HCT116 (cell line): ENCODE results near the gene MATR3. TPM values are rescaled to one million over a fixed set of nuclear protein-coding genes. Genes with fewer than 3 reads are reported as not detected.
A peak's percentile ranks its signal among the peaks of the same experiment; 100 is the strongest.
"Not testable (repeated sequence)": the region's sequence is repeated elsewhere in the genome, so short reads cannot be mapped to it uniquely, and the experiment has no call there.

Experiments used
- ATAC-seq: fragments of 200-7000 bp; cut with Tn5 transposase; 2 replicates; pipeline ENCODE4 v1.9.1; 2020; ENCODE audit warnings: mild to moderate bottlenecking, moderate library complexity
- BruUV-seq: library from RNA; stranded (reverse); fragments of 400-500 nt; replicated peaks from 2 replicates; lab custom pipeline; 2021; lab: Mats Ljungman, UMichigan
- CTCF ChIA-PET: fragments of 300-600 bp; sonication (Branson Sonifier 250); formaldehyde crosslinking; loops from one replicate; lab custom pipeline; 2021; ENCODE audit warnings: antibody characterized with exemption; lab: Charles Lee
- POLR2A ChIA-PET: fragments of 300-600, 350-600 bp; sonication (Branson Sonifier 250); formaldehyde crosslinking; loops from one replicate; lab custom pipeline; 2021; ENCODE audit warnings: antibody characterized with exemption; lab: Charles Lee
- RAD21 ChIA-PET, 2 experiments: fragments of 300-600 bp; sonication (Branson Sonifier 250); formaldehyde crosslinking; loops; one replicate each; lab custom pipeline; 2023; ENCODE audit warnings: low total read pairs in 2 of 2; ENCODE audit not compliant: uncharacterized antibody in 2 of 2, unreplicated experiment in 2 of 2, low non-redundant PET in 1 of 2; lab: Charles Lee
- DNase-seq: peaks from one replicate; pipeline ENCODE4 v3.0.0-alpha.2; 2010; ENCODE audit warnings: low read depth, low spot score
- H2AFZ ChIP-seq: fragments of 200-600 bp; shearing (Covaris generic), sonication (generic); 2 replicates; pipeline ENCODE4 v1.6.1; 2017; ENCODE audit warnings: low read depth, mixed run types, mixed read lengths, antibody characterized with exemption, low read length; ENCODE audit not compliant: poor library complexity, severe bottlenecking
- H3K27ac ChIP-seq: 2 replicates; pipeline ENCODE4 v1.5.1; 2012; ENCODE audit warnings: low read depth, low read length
- H3K27me3 ChIP-seq: fragments of 200-600 bp; sonication (generic); 2 replicates; pipeline ENCODE4 v1.6.1; 2016; ENCODE audit warnings: mixed run types, low read length, mixed read lengths; ENCODE audit not compliant: insufficient read depth
- H3K36me3 ChIP-seq, 2 experiments: fragments of 200-500 bp in 1 of 2; fragments of 200-600 bp in 1 of 2; sonication (Bioruptor generic) in 1 of 2; sonication (generic) in 1 of 2; 2 replicates each; pipeline versions ENCODE4 v1.5.1 to v1.6.1; 2014 to 2016; ENCODE audit warnings: low read length in 2 of 2, inconsistent platforms in 1 of 2, mixed read lengths in 1 of 2, mixed run types in 1 of 2; ENCODE audit not compliant: insufficient read depth in 2 of 2, control insufficient read depth in 1 of 2
- H3K4me1 ChIP-seq, 2 experiments: fragments of 200-600 bp in 1 of 2; sonication (generic) in 1 of 2; 2 replicates each; pipeline versions ENCODE4 v1.5.1 to v1.6.1; 2012 to 2017; ENCODE audit warnings: low read length in 2 of 2, inconsistent platforms in 1 of 2, mild to moderate bottlenecking in 1 of 2, mixed read lengths in 1 of 2, mixed run types in 1 of 2, moderate library complexity in 1 of 2; ENCODE audit not compliant: insufficient read depth in 2 of 2, control insufficient read depth in 1 of 2
- H3K4me2 ChIP-seq: fragments of 200-600 bp; sonication (generic); 2 replicates; pipeline ENCODE4 v1.6.1; 2017; ENCODE audit warnings: mixed run types, low read length, mixed read lengths
- H3K4me3 ChIP-seq, 2 experiments: fragments of 200-600 bp in 1 of 2; sonication (generic) in 1 of 2; replicated peaks in 1 of 2; 2 replicates each; pipeline ENCODE4 v1.5.1; 2011 to 2016; ENCODE audit warnings: low read length in 2 of 2, control low read depth in 1 of 2, low read depth in 1 of 2, mild to moderate bottlenecking in 1 of 2, mixed read lengths in 1 of 2, mixed run types in 1 of 2
- H3K79me2 ChIP-seq: fragments of 200-600 bp; sonication (generic); 2 replicates; pipeline ENCODE4 v1.6.1; 2017; ENCODE audit warnings: mild to moderate bottlenecking, mixed run types, low read length, moderate library complexity, mixed read lengths; ENCODE audit not compliant: insufficient read depth
- H3K9ac ChIP-seq: fragments of 200-600 bp; sonication (generic); 2 replicates; pipeline ENCODE4 v1.6.1; 2016; ENCODE audit warnings: low read length, mixed read lengths
- H3K9me2 ChIP-seq: fragments of 200-600 bp; sonication (generic), shearing (Covaris generic); 2 replicates; pipeline ENCODE4 v1.6.1; 2017; ENCODE audit warnings: mixed run types, mild to moderate bottlenecking, moderate library complexity; ENCODE audit not compliant: insufficient read depth
- H3K9me3 ChIP-seq, 2 experiments: fragments of 200-500 bp in 1 of 2; fragments of 200-600 bp in 1 of 2; sonication (Bioruptor generic) in 1 of 2; sonication (generic) in 1 of 2; 2 replicates each; pipeline ENCODE4 v1.6.1; 2014 to 2017; ENCODE audit warnings: low read length in 2 of 2, mixed read lengths in 2 of 2, inconsistent platforms in 1 of 2, low read depth in 1 of 2, mild to moderate bottlenecking in 1 of 2, mixed run types in 1 of 2, moderate library complexity in 1 of 2; ENCODE audit not compliant: control insufficient read depth in 1 of 2, insufficient read depth in 1 of 2
- H4K20me1 ChIP-seq: fragments of 200-600 bp; sonication (generic), shearing (Covaris generic); 2 replicates; pipeline ENCODE4 v1.6.1; 2017; ENCODE audit warnings: mixed run types, mild to moderate bottlenecking, moderate library complexity; ENCODE audit not compliant: insufficient read depth
- CBX3 ChIP-seq: IDR thresholded peaks from 2 replicates; pipeline ENCODE4 v1.6.1; 2012; ENCODE audit warnings: low read depth
- CEBPB ChIP-seq: IDR thresholded peaks from 2 replicates; pipeline ENCODE4 v1.6.1; 2012; ENCODE audit warnings: low read depth
- EGR1 ChIP-seq: IDR thresholded peaks from 2 replicates; pipeline ENCODE4 v1.6.1; 2012; ENCODE audit warnings: low read depth
- EZH2 ChIP-seq: fragments of 200-600 bp; sonication (generic); IDR thresholded peaks from 2 replicates; pipeline ENCODE4 v1.6.1; 2017; ENCODE audit warnings: antibody characterized with exemption, mixed run types
- FOSL1 ChIP-seq: IDR thresholded peaks from 2 replicates; pipeline ENCODE4 v1.6.1; 2012; ENCODE audit warnings: low read depth
- JUND ChIP-seq: IDR thresholded peaks from 2 replicates; pipeline ENCODE4 v1.6.1; 2012
- MAX ChIP-seq: IDR thresholded peaks from 2 replicates; pipeline ENCODE4 v1.6.1; 2012
- POLR2A ChIP-seq: IDR thresholded peaks from 2 replicates; pipeline ENCODE4 v1.7.0; 2011; ENCODE audit warnings: borderline replicate concordance; ENCODE audit not compliant: insufficient read depth, insufficient read length; ENCODE audit errors: extremely low read depth
- POLR2AphosphoS5 ChIP-seq: IDR thresholded peaks from 2 replicates; pipeline ENCODE4 v1.6.1; 2011; ENCODE audit warnings: mild to moderate bottlenecking, low read depth, low read length, moderate library complexity
- RAD21 ChIP-seq: IDR thresholded peaks from 2 replicates; pipeline ENCODE4 v1.6.1; 2012; ENCODE audit warnings: low read depth, mild to moderate bottlenecking
- SP1 ChIP-seq: IDR thresholded peaks from 2 replicates; pipeline ENCODE4 v1.6.1; 2012; ENCODE audit warnings: low read depth
- TCF7L2 ChIP-seq: IDR thresholded peaks from 2 replicates; pipeline ENCODE4 v1.7.0; 2011; ENCODE audit warnings: borderline replicate concordance, inconsistent platforms; ENCODE audit not compliant: insufficient read depth, insufficient read length; ENCODE audit errors: extremely low read depth
- YY1 ChIP-seq: IDR thresholded peaks from 2 replicates; pipeline ENCODE4 v1.6.1; 2011; ENCODE audit warnings: low read length, low read depth, moderate library complexity, mild to moderate bottlenecking; ENCODE audit not compliant: insufficient replicate concordance; ENCODE audit errors: extremely low read depth
- ZNF274 ChIP-seq: fragments of 200-500 bp; sonication (Bioruptor generic); IDR thresholded peaks from 2 replicates; pipeline ENCODE4 v1.6.1; 2014; ENCODE audit warnings: mild to moderate bottlenecking, low read depth, low read length, inconsistent platforms
- intact Hi-C: fragments of 100-400 bp; cut with micrococcal nuclease; formaldehyde crosslinking; loops from 2 replicates; pipeline ENCODE4 v1.10.0; 2022
- total RNA-seq: library from RNA; stranded (reverse); gene quantifications from one replicate; pipeline ENCODE4 v1.2.1, GENCODE V29; 2021; ENCODE audit not compliant: unreplicated experiment
- TF ChIP-seq, protein P1 (sequence below): IDR thresholded peaks from 2 replicates; pipeline ENCODE4 v1.6.1; 2012; ENCODE audit warnings: low read depth

The MATR3 gene
- total RNA-seq, 1 experiment from 2014 or later = 123 TPM

DNA sequence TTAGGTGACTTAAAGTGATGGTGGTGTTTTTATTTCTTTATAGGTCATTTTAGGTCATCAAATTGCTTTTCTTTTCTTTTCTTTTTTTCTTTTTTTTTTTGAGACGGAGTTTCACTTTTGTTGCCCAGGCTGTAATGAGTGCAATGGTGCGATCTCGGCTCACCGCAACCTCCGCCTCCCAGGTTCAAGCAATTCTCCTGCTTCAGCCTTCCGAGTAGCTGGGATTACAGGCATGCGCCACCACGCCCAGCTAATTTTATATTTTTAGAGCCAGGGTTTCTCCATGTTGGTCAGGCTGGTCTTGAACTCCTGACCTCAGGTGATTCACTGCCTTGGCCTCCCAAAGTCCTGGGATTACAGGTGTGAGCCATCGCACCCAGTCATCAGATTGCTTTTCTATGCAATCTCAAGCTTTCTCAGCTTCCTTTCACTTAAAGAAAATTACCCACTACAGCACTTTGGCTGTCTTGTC is 17.2 kb downstream of the MATR3 start:
- peak overlapping the region; percentile 39; the same call in 1 of the 2 replicates for H3K27ac ChIP-seq
- BruUV-seq, H3K36me3 ChIP-seq, H3K9me3 ChIP-seq, H2AFZ ChIP-seq, RAD21 ChIA-PET, H3K9me2 ChIP-seq, H3K27me3 ChIP-seq, intact Hi-C loops, CTCF ChIA-PET: not testable (repeated sequence)
- POLR2A ChIA-PET = interaction anchor here (1.0 to 1.5 kb wide), 2 partner anchors 10 to 17 kb away, joined by 3 read pairs; partner anchors contain the start of gene MATR3
- peak overlapping the region; percentile 80 for H3K4me2 ChIP-seq
- DNase-seq = peak; percentile 60
- ATAC-seq = peak; percentile 83
- peak overlapping the region; percentile 18 to 50 for H3K4me3 ChIP-seq
- peak; percentile 62 for TF ChIP-seq JUND
- 0 out of 2 replicates have a peak, but pooled peaks have one; percentile 19 for TF ChIP-seq CBX3
- peak; percentile 55; the same call in 1 of the 2 replicates for TF ChIP-seq MAX
- peak; percentile 47 for TF ChIP-seq SP1
- peak; percentile 60; the same call in 1 of the 2 replicates for TF ChIP-seq FOSL1
- peaks cover 85% of the 10 kb centered on the region for H4K20me1 ChIP-seq
- H3K4me1 ChIP-seq = peaks cover 36 to 68% of the 10 kb centered on the region in 2 experiments
- H3K79me2 ChIP-seq = peaks cover 100% of the 10 kb centered on the region
- H3K9ac ChIP-seq = peak overlapping the region; percentile 54

GRCh38 chr5:139312075-139312474 is 18.5 kb downstream of the MATR3 start:
- Histone ChIP-seq H3K27ac (peak overlapping the region; percentile 39; the same call in 1 of the 2 replicates), H2AFZ (no peak overlapping the region), H3K9ac (no peak overlapping the region), H3K79me2 (peaks cover 100% of the 10 kb centered on the region), H3K4me3 (no peak overlapping the region), H3K9me2 (no peaks in the 10 kb centered on the region), H3K27me3 (no peaks in the 10 kb centered on the region), H3K36me3 (peaks cover 9 to 21% of the 10 kb centered on the region in 2 experiments; a peak in 3 of 4 replicates), H3K9me3 (no peaks in the 10 kb centered on the region), H3K4me2 (no peak overlapping the region; the same call in 1 of the 2 replicates), H4K20me1 (peaks cover 72% of the 10 kb centered on the region), H3K4me1 (peaks cover 36 to 57% of the 10 kb centered on the region in 2 experiments)
- POLR2A ChIA-PET = interaction anchor here (0.8 to 1.5 kb wide), 2 partner anchors 18 to 19 kb away, joined by 3 read pairs; partner anchors contain the start of gene MATR3
- RAD21 ChIA-PET = no interaction called here
- CTCF ChIA-PET = no interaction called here
- DNase-seq (no peak), ATAC-seq (no peak)
- BruUV-seq = no TSS peak
- intact Hi-C loops = no loop called here
- no peak for TF ChIP-seq MAX
- no peak for TF ChIP-seq EZH2
- no peak for TF ChIP-seq JUND
- TF ChIP-seq ZNF274 = no peak
- no peak for TF ChIP-seq TCF7L2
- TF ChIP-seq, protein P1, sequence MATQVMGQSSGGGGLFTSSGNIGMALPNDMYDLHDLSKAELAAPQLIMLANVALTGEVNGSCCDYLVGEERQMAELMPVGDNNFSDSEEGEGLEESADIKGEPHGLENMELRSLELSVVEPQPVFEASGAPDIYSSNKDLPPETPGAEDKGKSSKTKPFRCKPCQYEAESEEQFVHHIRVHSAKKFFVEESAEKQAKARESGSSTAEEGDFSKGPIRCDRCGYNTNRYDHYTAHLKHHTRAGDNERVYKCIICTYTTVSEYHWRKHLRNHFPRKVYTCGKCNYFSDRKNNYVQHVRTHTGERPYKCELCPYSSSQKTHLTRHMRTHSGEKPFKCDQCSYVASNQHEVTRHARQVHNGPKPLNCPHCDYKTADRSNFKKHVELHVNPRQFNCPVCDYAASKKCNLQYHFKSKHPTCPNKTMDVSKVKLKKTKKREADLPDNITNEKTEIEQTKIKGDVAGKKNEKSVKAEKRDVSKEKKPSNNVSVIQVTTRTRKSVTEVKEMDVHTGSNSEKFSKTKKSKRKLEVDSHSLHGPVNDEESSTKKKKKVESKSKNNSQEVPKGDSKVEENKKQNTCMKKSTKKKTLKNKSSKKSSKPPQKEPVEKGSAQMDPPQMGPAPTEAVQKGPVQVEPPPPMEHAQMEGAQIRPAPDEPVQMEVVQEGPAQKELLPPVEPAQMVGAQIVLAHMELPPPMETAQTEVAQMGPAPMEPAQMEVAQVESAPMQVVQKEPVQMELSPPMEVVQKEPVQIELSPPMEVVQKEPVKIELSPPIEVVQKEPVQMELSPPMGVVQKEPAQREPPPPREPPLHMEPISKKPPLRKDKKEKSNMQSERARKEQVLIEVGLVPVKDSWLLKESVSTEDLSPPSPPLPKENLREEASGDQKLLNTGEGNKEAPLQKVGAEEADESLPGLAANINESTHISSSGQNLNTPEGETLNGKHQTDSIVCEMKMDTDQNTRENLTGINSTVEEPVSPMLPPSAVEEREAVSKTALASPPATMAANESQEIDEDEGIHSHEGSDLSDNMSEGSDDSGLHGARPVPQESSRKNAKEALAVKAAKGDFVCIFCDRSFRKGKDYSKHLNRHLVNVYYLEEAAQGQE = no peak
- no peak for TF ChIP-seq YY1
- no peak for TF ChIP-seq RAD21
- no peak for TF ChIP-seq CEBPB
- TF ChIP-seq POLR2A = no peak
- no peak for TF ChIP-seq CBX3
- TF ChIP-seq FOSL1 = no peak
- TF ChIP-seq EGR1 = no peak
- no peak for TF ChIP-seq POLR2AphosphoS5
